K562 (cell line): ENCODE measurements around the gene MED28. TPM values are rescaled to one million over a fixed set of nuclear protein-coding genes. Genes with fewer than 3 reads are reported as not detected.
A peak's percentile ranks its signal among the peaks of the same experiment; 100 is the strongest.

Source experiments
- ATF7 ChIP-seq: fragments of 450-650 bp; IDR thresholded peaks from 2 replicates; pipeline ENCODE4 v1.7.1; 2014; ENCODE audit warnings: mild to moderate bottlenecking, moderate library complexity
- CSDE1 ChIP-seq, 2 experiments: fragments of 450-650 bp; IDR thresholded peaks; 2 replicates each; pipeline ENCODE4 v1.6.1; 2016; ENCODE audit warnings: mild to moderate bottlenecking in 1 of 2
- ESRRA ChIP-seq: fragments of 450-650 bp; IDR thresholded peaks from 2 replicates; pipeline ENCODE4 v1.6.1; 2014; ENCODE audit warnings: low read depth, mild to moderate bottlenecking, moderate library complexity, borderline replicate concordance
- ESRRB ChIP-seq: fragments of 250-450 bp; sonication (Bioruptor Pico); IDR thresholded peaks from 2 replicates; pipeline ENCODE4 v1.5.0; 2020; ENCODE audit warnings: mild to moderate bottlenecking, moderate library complexity, borderline replicate concordance
- FOSL1 ChIP-seq: fragments of 200-800 bp; sonication (Bioruptor generic); conservative IDR thresholded peaks from 2 replicates; pipeline ENCODE4 v1.6.1; 2016; ENCODE audit warnings: missing genetic modification characterization, missing compliant biosample characterization
- HDGF ChIP-seq: fragments of 450-650 bp; IDR thresholded peaks from 2 replicates; pipeline ENCODE4 v1.6.1; 2016
- HNRNPLL ChIP-seq: fragments of 200-400 bp; formaldehyde crosslinking; IDR thresholded peaks from 2 replicates; pipeline ENCODE4 v1.6.1; 2017; ENCODE audit warnings: low read length, low read depth, mild to moderate bottlenecking; ENCODE audit not compliant: poor library complexity, severe bottlenecking
- MITF ChIP-seq: IDR thresholded peaks from 2 replicates; pipeline ENCODE4 v1.6.1; 2014; ENCODE audit warnings: antibody characterized with exemption
- MNT ChIP-seq, 2 experiments: fragments of 450-650 bp; conservative IDR thresholded peaks; 2 replicates each; pipeline ENCODE4 v1.6.1; 2017; ENCODE audit warnings: mild to moderate bottlenecking in 2 of 2, moderate library complexity in 2 of 2
- SFPQ ChIP-seq: fragments of 200-400 bp; formaldehyde crosslinking; IDR thresholded peaks from 2 replicates; pipeline ENCODE4 v1.6.1; 2017; ENCODE audit warnings: mild to moderate bottlenecking, low read depth, low read length, moderate library complexity
- SMAD1 ChIP-seq: fragments of 150-350 bp; IDR thresholded peaks from 2 replicates; pipeline ENCODE4 v1.6.1; 2014; ENCODE audit warnings: low read length, low read depth; ENCODE audit not compliant: partially characterized antibody
- SMAD4 ChIP-seq: fragments of 250-450 bp; sonication (Bioruptor Pico); conservative IDR thresholded peaks from 2 replicates; pipeline ENCODE4 v1.8.0; 2021; ENCODE audit warnings: inconsistent platforms, mild to moderate bottlenecking, moderate library complexity
- SRSF9 ChIP-seq: fragments of 200-400 bp; formaldehyde crosslinking; IDR thresholded peaks from 2 replicates; pipeline ENCODE4 v1.6.1; 2017; ENCODE audit warnings: low read depth, low read length, borderline replicate concordance
- STAT6 ChIP-seq: sonication (generic); formaldehyde crosslinking; IDR thresholded peaks from 2 replicates; pipeline ENCODE4 v1.8.1; 2023; ENCODE audit warnings: mild to moderate bottlenecking, missing genetic modification reagents
- XRCC5 ChIP-seq: fragments of 200-400 bp; formaldehyde crosslinking; IDR thresholded peaks from 2 replicates; pipeline ENCODE4 v1.6.1; 2017; ENCODE audit warnings: low read depth, mild to moderate bottlenecking, low read length
- YY1 ChIP-seq, 3 experiments: IDR thresholded peaks; 2 replicates each; pipeline ENCODE4 v1.6.1; 2011; ENCODE audit warnings: low read length in 2 of 3, mild to moderate bottlenecking in 2 of 3, moderate library complexity in 2 of 3, borderline replicate concordance in 1 of 3, control low read depth in 1 of 3, low read depth in 1 of 3; ENCODE audit not compliant: insufficient read depth in 3 of 3, insufficient replicate concordance in 2 of 3, control insufficient read depth in 1 of 3, insufficient read length in 1 of 3; ENCODE audit errors: extremely low read depth in 1 of 3
- ZFX ChIP-seq: sonication (generic); formaldehyde crosslinking; IDR thresholded peaks from 2 replicates; pipeline ENCODE4 v1.8.0; 2022; ENCODE audit warnings: mild to moderate bottlenecking, missing genetic modification reagents, moderate library complexity
- ZNF311 ChIP-seq: fragments of 250-450 bp; sonication (Bioruptor Pico); IDR thresholded peaks from 2 replicates; pipeline ENCODE4 v1.4.0; 2020; ENCODE audit warnings: mild to moderate bottlenecking, moderate library complexity
- polyA plus RNA-seq, 8 experiments: library from polyadenylated mRNA; depleted of rRNA in 4 of 8; stranded (reverse) in 5 of 8; unstranded in 3 of 8; fragments of >200 nt; fragmentation: Nextera tagmentation in 2 of 8; fragmentation: Illumina TruSeq in 1 of 8; extraction: Ambion mirVana in 2 of 8; extraction: Trizol in 1 of 8; gene quantifications; 2 replicates each; pipeline versions ENCODE4 v1.2.1 to v1.2.3, GENCODE V29; 2011 to 2014; ENCODE audit warnings: inconsistent platforms in 1 of 8, missing spikeins in 1 of 8
- total RNA-seq, 7 experiments: library from RNA; depleted of rRNA in 6 of 7; stranded (reverse); fragments of >200 nt in 6 of 7; fragmentation: Illumina TruSeq in 2 of 7; extraction: Trizol in 2 of 7; gene quantifications; 2 replicates each; pipeline versions ENCODE4 v1.2.1 to v1.2.3, GENCODE V29; 2011 to 2021; ENCODE audit warnings: low replicate concordance in 1 of 7

The MED28 gene
- total and polyA plus RNA-seq, 9 of the 15 experiments (the other 6 are each of a cell fraction or from before 2014, with no cell fraction given): 15.5 to 93.8 (median 50.5) TPM

GRCh38 chr4:17576932-17577664, 37.3 kb upstream of the MED28 start, which contains the start of gene LAP3 (continued):
- peak; percentile 45 for TF ChIP-seq MITF
- TF ChIP-seq ZFX: peak; percentile 67
- no peak for TF ChIP-seq SFPQ
- TF ChIP-seq STAT6 (CRISPR knock-in tag): no peak
- no peak for TF ChIP-seq SMAD1
- TF ChIP-seq SRSF9: no peak
- no peak for TF ChIP-seq ZNF311 (CRISPR knock-in tag)
- TF ChIP-seq HDGF: no peak
- TF ChIP-seq MNT (conservative IDR thresholded peaks at IDR 0.05): peak; percentile 97 to 99
- TF ChIP-seq ESRRA: peak; percentile 24; the same call in 1 of the 2 replicates
- TF ChIP-seq ATF7: peak; percentile 98
- TF ChIP-seq ESRRB (CRISPR knock-in tag): no peak
- TF ChIP-seq XRCC5: 0 out of 2 replicates have a peak, but pooled peaks have one; percentile 10
- TF ChIP-seq SMAD4 (CRISPR knock-in tag): peak; percentile 72; the same call in 1 of the 2 replicates
- no peak for TF ChIP-seq CSDE1 (IDR thresholded peaks at IDR 0.05)
- peak in 1 of 3 experiments; percentile 26 for TF ChIP-seq YY1 (IDR thresholded peaks at IDR 0.05; ENCODE audit: borderline replicate concordance in 1 of 3, control insufficient read depth in 1 of 3, extremely low read depth in 1 of 3, insufficient read depth in 3 of 3, insufficient read length in 1 of 3, insufficient replicate concordance in 2 of 3, low read depth in 1 of 3, low read length in 2 of 3)
- no peak for TF ChIP-seq FOSL1
- TF ChIP-seq HNRNPLL: peak; percentile 73
